ENCODE results near the gene GNAQ. TPM values are rescaled to one million over a fixed set of nuclear protein-coding genes. Genes with fewer than 3 reads are reported as not detected.
"Not testable (repeated sequence)": the region's sequence is repeated elsewhere in the genome, so short reads cannot be mapped to it uniquely, and the experiment has no call there.

GNAQ gene
- polyA plus RNA-seq, 1 donor (not counting 4 experiments of a cell fraction or from before 2014, with no cell fraction given): 64.3 TPM

GRCh38 chr9:77719321-77719720, 312.3 kb downstream of the GNAQ start:
- Histone ChIP-seq H2AFZ (ENCODE audit: control insufficient read depth, low read length) (no peak overlapping the region), H3K4me1 (ENCODE audit: control insufficient read depth, extremely low read depth, insufficient read depth, low read length) (peaks cover 2% of the 10 kb centered on the region), H3K4me2 (ENCODE audit: control insufficient read depth, extremely low read depth, insufficient read depth, low read depth, low read length) (no peak overlapping the region), H3K4me3 (ENCODE audit: control insufficient read depth in 2 of 3, extremely low read depth in 1 of 3, insufficient read depth in 2 of 3, low read depth in 1 of 3, low read length in 3 of 3) (no peak overlapping the region), H3K27me3 (ENCODE audit: control insufficient read depth, extremely low read depth, insufficient read depth, low read length) (no peaks in the 10 kb centered on the region), H3K27ac (ENCODE audit: control insufficient read depth, insufficient read depth, low read length) (no peak overlapping the region), H3K36me3 (ENCODE audit: control insufficient read depth in 2 of 2, extremely low read depth in 1 of 2, insufficient read depth in 2 of 2, low read length in 2 of 2) (no peaks in the 10 kb centered on the region), H3K9me3 (ENCODE audit: control insufficient read depth, low read depth, low read length) (no peaks in the 10 kb centered on the region), H4K20me1 (ENCODE audit: control insufficient read depth, extremely low read depth, insufficient read depth, low read length) (no peaks in the 10 kb centered on the region), H3K79me2 (ENCODE audit: control insufficient read depth, insufficient read depth, low read length) (no peaks in the 10 kb centered on the region), H3K9ac (ENCODE audit: control insufficient read depth, extremely low read depth, insufficient read depth, low read length) (no peak overlapping the region), H3K9me1 (ENCODE audit: control insufficient read depth, extremely low read depth, insufficient read depth, low read length) (no peaks in the 10 kb centered on the region)
- DNase-seq (ENCODE audit: low read depth, low spot score): no peak
- dilution Hi-C loops (cut with MboI; ENCODE audit: extremely low pct_ligation_motif_present, low sequenced_read_pairs): no loop called here
- no peak for TF ChIP-seq CTCF (optimal IDR thresholded peaks at IDR 0.05 in 1 of 3, IDR thresholded peaks at IDR 0.05 in 1 of 3, conservative IDR thresholded peaks at IDR 0.05 in 1 of 3; ENCODE audit: extremely low read depth in 1 of 3, insufficient read depth in 2 of 3, low read length in 3 of 3)
- no peak for TF ChIP-seq EZH2 (IDR thresholded peaks at IDR 0.05; ENCODE audit: low read length)
- no peak for FAIRE-seq

DNA sequence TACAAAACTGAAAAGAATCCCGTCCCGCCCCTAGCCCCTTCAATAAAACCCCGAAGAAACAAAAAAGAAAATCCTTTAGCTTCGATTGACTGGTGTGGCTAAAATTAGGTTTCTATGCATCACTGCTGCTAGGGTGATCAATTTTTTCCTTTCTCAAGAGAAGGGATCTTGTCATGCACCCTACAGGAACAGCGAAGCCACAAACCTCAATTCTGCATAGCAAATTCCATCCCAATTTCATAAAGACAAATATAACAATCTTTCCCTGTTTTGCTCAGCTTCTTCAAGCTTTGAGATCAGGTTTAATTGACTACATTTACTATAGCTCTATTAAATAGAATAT, 313.3 kb downstream of the GNAQ start:
- H3K79me2 ChIP-seq (ENCODE audit: control insufficient read depth, insufficient read depth, low read length); DNase-seq (ENCODE audit: low read depth, low spot score); H4K20me1 ChIP-seq (ENCODE audit: control insufficient read depth, extremely low read depth, insufficient read depth, low read length); H3K4me1 ChIP-seq (ENCODE audit: control insufficient read depth, extremely low read depth, insufficient read depth, low read length); H2AFZ ChIP-seq (ENCODE audit: control insufficient read depth, low read length); H3K9ac ChIP-seq (ENCODE audit: control insufficient read depth, extremely low read depth, insufficient read depth, low read length); H3K27me3 ChIP-seq (ENCODE audit: control insufficient read depth, extremely low read depth, insufficient read depth, low read length); H3K4me2 ChIP-seq (ENCODE audit: control insufficient read depth, extremely low read depth, insufficient read depth, low read depth, low read length); FAIRE-seq; H3K9me1 ChIP-seq (ENCODE audit: control insufficient read depth, extremely low read depth, insufficient read depth, low read length); H3K4me3 ChIP-seq (ENCODE audit: control insufficient read depth in 2 of 3, extremely low read depth in 1 of 3, insufficient read depth in 2 of 3, low read depth in 1 of 3, low read length in 3 of 3); H3K36me3 ChIP-seq (ENCODE audit: control insufficient read depth in 2 of 2, extremely low read depth in 1 of 2, insufficient read depth in 2 of 2, low read length in 2 of 2); dilution Hi-C loops (cut with MboI; ENCODE audit: extremely low pct_ligation_motif_present, low sequenced_read_pairs); H3K9me3 ChIP-seq (ENCODE audit: control insufficient read depth, low read depth, low read length); H3K27ac ChIP-seq (ENCODE audit: control insufficient read depth, insufficient read depth, low read length): not testable (repeated sequence)

GRCh38 chr9:77717608-77718297, 313.9 kb downstream of the GNAQ start:
- H3K27me3 ChIP-seq (ENCODE audit: control insufficient read depth, extremely low read depth, insufficient read depth, low read length); dilution Hi-C loops (cut with MboI; ENCODE audit: extremely low pct_ligation_motif_present, low sequenced_read_pairs); H4K20me1 ChIP-seq (ENCODE audit: control insufficient read depth, extremely low read depth, insufficient read depth, low read length); H3K79me2 ChIP-seq (ENCODE audit: control insufficient read depth, insufficient read depth, low read length); H2AFZ ChIP-seq (ENCODE audit: control insufficient read depth, low read length); H3K36me3 ChIP-seq (ENCODE audit: control insufficient read depth in 2 of 2, extremely low read depth in 1 of 2, insufficient read depth in 2 of 2, low read length in 2 of 2); H3K9ac ChIP-seq (ENCODE audit: control insufficient read depth, extremely low read depth, insufficient read depth, low read length); H3K4me3 ChIP-seq (ENCODE audit: control insufficient read depth in 2 of 3, extremely low read depth in 1 of 3, insufficient read depth in 2 of 3, low read depth in 1 of 3, low read length in 3 of 3); H3K4me2 ChIP-seq (ENCODE audit: control insufficient read depth, extremely low read depth, insufficient read depth, low read depth, low read length); DNase-seq (ENCODE audit: low read depth, low spot score); H3K27ac ChIP-seq (ENCODE audit: control insufficient read depth, insufficient read depth, low read length); H3K9me1 ChIP-seq (ENCODE audit: control insufficient read depth, extremely low read depth, insufficient read depth, low read length); H3K9me3 ChIP-seq (ENCODE audit: control insufficient read depth, low read depth, low read length): not testable (repeated sequence)
- H3K4me1 ChIP-seq (ENCODE audit: control insufficient read depth, extremely low read depth, insufficient read depth, low read length): peaks cover 11% of the 10 kb centered on the region
- peak; percentile 51 for FAIRE-seq

All from keratinocyte (primary cell).